Smooth muscle cell (in vitro differentiated cells): ENCODE results near the gene PPP2R2C. TPM values are rescaled to one million over a fixed set of nuclear protein-coding genes. Genes with fewer than 3 reads are reported as not detected.

Experiments
- DNase-seq: peaks from one replicate; lab custom pipeline; 2025; ENCODE audit not compliant: unreplicated experiment; lab: John Stamatoyannopoulos, UW
- H2AFZ ChIP-seq: fragments of 200-600 bp; sonication (generic); 2 replicates; pipeline ENCODE4 v1.6.0; 2016; ENCODE audit warnings: antibody characterized with exemption, low read depth, mild to moderate bottlenecking
- H3F3A ChIP-seq: fragments of 200-600 bp; sonication (generic); 2 replicates; pipeline ENCODE4 v1.6.0; 2017; ENCODE audit warnings: antibody characterized with exemption, low read depth
- H3K27ac ChIP-seq: fragments of 200-600 bp; sonication (generic); 2 replicates; pipeline ENCODE4 v1.5.1; 2016; ENCODE audit warnings: low read depth, mild to moderate bottlenecking
- H3K27me3 ChIP-seq: fragments of 200-600 bp; sonication (generic); 2 replicates; pipeline ENCODE4 v1.6.1; 2016; ENCODE audit warnings: low read depth, mild to moderate bottlenecking
- H3K36me3 ChIP-seq: fragments of 200-600 bp; sonication (generic); 2 replicates; pipeline ENCODE4 v1.5.1; 2016; ENCODE audit warnings: low read depth
- H3K4me1 ChIP-seq: fragments of 200-600 bp; sonication (generic); 2 replicates; pipeline ENCODE4 v1.5.1; 2016; ENCODE audit warnings: low read depth
- H3K4me2 ChIP-seq: fragments of 200-600 bp; sonication (generic); 2 replicates; pipeline ENCODE4 v1.6.0; 2016; ENCODE audit warnings: mild to moderate bottlenecking
- H3K4me3 ChIP-seq: fragments of 200-600 bp; sonication (generic); 2 replicates; pipeline ENCODE4 v1.5.1; 2016; ENCODE audit warnings: mild to moderate bottlenecking
- H3K79me2 ChIP-seq: fragments of 200-600 bp; sonication (generic); 2 replicates; pipeline ENCODE4 v1.6.0; 2016; ENCODE audit warnings: low read depth, mild to moderate bottlenecking
- H3K9ac ChIP-seq: fragments of 200-600 bp; sonication (generic); 2 replicates; pipeline ENCODE4 v1.6.0; 2016; ENCODE audit warnings: low read depth
- H3K9me3 ChIP-seq: fragments of 200-600 bp; sonication (generic); replicated peaks from 2 replicates; pipeline ENCODE4 v1.5.1; 2016; ENCODE audit warnings: low read depth
- H4K20me1 ChIP-seq: fragments of 200-600 bp; sonication (generic); 2 replicates; pipeline ENCODE4 v1.6.0; 2016; ENCODE audit warnings: low read depth
- WGBS: methylation state at CpG from one replicate; pipeline ENCODE4 v1.1.7; 2016; ENCODE audit warnings: low lambda C conversion rate; 5-methylcytosine and 5-hydroxymethylcytosine counted together
- polyA plus RNA-seq: library from polyadenylated mRNA; unstranded; fragments of >200 nt; fragmentation: Nextera tagmentation; extraction: Ambion mirVana; gene quantifications from 2 replicates; pipeline ENCODE4 v1.2.1, GENCODE V29; 2016
- total RNA-seq: library from RNA; depleted of rRNA; stranded (reverse); fragments of >200 nt; gene quantifications from 2 replicates; pipeline ENCODE4 v1.2.3, GENCODE V29; 2014
- TF ChIP-seq, protein P1 (sequence below): fragments of 200-600 bp; sonication (generic); IDR thresholded peaks from 2 replicates; pipeline ENCODE4 v1.5.1; 2017; ENCODE audit warnings: borderline replicate concordance, mild to moderate bottlenecking, antibody characterized with exemption; ENCODE audit not compliant: insufficient read depth, poor library complexity, severe bottlenecking

Gene PPP2R2C
- total RNA-seq (0.76 and 1.8 TPM in 2 replicates), polyA plus RNA-seq (0.54 and 0.76 TPM in 2 replicates)

DNA sequence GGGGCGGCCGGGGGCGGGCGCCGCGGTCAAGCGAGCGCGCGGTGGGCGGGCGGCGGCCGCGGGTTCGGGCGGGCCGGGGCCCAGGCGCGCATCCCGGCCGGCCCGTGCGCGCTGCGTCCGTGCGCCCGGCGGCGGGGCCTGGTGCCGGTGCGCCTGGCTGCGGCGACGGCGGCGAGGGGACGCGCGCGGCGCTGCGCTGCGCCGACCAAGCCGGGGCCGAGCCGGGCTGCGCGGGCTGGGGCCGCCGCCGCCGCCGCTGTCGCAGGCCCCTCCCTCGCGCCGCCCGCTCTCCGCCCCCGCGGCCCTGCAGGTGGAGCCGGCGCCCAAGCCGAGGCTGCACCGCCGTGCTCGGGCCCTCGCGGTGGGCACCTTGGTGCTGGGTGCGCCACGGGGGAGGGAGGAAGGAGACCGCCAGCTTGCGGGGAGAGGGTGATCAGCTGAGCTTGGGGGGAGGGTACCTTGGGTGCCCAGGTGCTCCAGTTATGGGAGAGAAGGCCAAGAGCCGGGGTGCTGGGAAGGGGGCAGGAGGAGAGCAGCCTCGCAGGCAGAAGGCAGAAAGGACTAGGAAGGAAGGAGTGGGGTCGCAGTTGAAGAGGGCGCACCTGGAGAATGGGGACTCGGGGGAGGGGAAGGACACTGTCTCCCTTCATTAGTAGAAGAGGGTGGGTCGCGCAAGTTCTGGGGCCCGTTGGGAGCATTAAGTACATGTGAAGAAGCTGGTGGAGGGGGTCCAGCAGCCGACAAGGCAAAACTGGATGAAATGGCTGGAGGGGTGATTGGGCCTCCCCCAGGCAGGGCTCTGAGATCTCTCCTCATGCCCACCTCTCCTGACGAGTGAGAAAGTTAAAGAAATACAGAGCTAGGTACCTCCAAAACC lies at the start of gene PPP2R2C:
TSS of gene PPP2R2C (minus strand) at position 228 of the 877 bp plus-strand sequence. CDS start 385 bp downstream, outside the sequence.
- Histone ChIP-seq H3K36me3 (no peaks in the 10 kb centered on the region), H3F3A (no peaks in the 10 kb centered on the region), H3K9me3 (no peaks in the 10 kb centered on the region), H4K20me1 (no peaks in the 10 kb centered on the region), H3K27ac (no peak within 1 kb of the TSS), H3K79me2 (no peaks in the 10 kb centered on the region), H3K4me2 (peak within 1 kb of the TSS; percentile 94), H2AFZ (no peak within 1 kb of the TSS), H3K9ac (no peak within 1 kb of the TSS), H3K4me1 (peaks cover 11% of the 10 kb centered on the region), H3K27me3 (peaks cover 67% of the 10 kb centered on the region), H3K4me3 (peak within 1 kb of the TSS; percentile 45)
- DNase-seq: no peak
- TF ChIP-seq, protein P1, sequence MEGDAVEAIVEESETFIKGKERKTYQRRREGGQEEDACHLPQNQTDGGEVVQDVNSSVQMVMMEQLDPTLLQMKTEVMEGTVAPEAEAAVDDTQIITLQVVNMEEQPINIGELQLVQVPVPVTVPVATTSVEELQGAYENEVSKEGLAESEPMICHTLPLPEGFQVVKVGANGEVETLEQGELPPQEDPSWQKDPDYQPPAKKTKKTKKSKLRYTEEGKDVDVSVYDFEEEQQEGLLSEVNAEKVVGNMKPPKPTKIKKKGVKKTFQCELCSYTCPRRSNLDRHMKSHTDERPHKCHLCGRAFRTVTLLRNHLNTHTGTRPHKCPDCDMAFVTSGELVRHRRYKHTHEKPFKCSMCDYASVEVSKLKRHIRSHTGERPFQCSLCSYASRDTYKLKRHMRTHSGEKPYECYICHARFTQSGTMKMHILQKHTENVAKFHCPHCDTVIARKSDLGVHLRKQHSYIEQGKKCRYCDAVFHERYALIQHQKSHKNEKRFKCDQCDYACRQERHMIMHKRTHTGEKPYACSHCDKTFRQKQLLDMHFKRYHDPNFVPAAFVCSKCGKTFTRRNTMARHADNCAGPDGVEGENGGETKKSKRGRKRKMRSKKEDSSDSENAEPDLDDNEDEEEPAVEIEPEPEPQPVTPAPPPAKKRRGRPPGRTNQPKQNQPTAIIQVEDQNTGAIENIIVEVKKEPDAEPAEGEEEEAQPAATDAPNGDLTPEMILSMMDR: no peak
- 23% methylated on average over 16 of the region's 86 CpGs for WGBS

DNA sequence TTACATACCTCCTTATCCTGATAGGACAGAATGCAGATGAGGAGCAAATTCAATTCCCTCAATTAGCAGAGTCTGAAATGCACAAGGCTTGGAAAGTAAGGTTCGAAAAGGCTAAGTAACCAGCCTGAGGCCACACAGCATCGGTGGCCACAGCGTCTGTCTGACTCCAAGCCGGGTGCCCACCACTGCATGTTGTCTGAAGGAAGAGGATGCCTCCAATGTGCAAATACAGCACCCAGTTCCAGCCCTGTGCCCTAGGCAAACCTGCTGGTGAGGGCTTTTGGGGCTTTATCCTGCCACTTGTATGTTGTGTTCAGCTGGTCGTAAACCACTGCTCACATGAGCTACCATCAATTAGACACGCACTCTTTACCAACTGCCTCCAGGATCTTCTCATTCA lies 48.6 kb upstream of the PPP2R2C start:
- DNase-seq: no peak
- Histone ChIP-seq H4K20me1 (no peaks in the 10 kb centered on the region), H3K9ac (no peak overlapping the region), H3K4me3 (no peak overlapping the region), H3K4me1 (no peaks in the 10 kb centered on the region), H3K4me2 (no peak overlapping the region), H3K27me3 (no peaks in the 10 kb centered on the region), H3K79me2 (no peaks in the 10 kb centered on the region), H2AFZ (no peak overlapping the region), H3F3A (no peaks in the 10 kb centered on the region), H3K9me3 (no peaks in the 10 kb centered on the region), H3K36me3 (no peaks in the 10 kb centered on the region), H3K27ac (no peak overlapping the region)
- 88% methylated on average over 6 of the region's 6 CpGs for WGBS
- TF ChIP-seq, protein P1: no peak

DNA sequence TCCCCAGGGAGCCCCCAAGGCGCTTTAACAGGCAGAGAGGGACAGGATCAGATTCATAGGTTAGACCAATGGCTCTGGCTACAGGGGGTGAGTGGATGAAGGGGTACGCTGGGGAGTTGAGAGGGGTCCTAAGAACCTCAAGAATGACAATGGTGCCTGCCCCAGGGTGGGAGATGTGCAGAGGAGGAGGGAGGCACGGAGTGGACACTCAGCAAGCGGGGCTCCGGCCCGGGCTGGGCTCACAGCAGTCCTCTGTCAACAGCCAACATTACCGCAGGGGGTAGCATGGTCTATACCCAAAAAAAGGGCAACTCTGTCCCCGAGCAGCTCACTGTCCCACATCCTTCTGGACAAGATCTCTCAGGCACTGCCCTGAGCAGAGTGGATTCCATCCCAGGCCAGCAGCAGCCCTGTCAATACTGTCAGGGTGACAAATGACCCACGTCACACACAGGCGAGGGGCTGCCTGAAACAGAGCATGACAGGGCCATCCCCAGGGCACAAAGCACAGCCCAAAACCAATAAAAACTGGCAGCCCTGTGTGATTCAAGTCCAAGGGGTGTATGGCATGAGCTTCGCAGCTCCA lies 47.7 kb upstream of the PPP2R2C start:
- Histone ChIP-seq H2AFZ (no peak overlapping the region), H3K9me3 (no peaks in the 10 kb centered on the region), H3K36me3 (no peaks in the 10 kb centered on the region), H3K79me2 (no peaks in the 10 kb centered on the region), H3K4me3 (no peak overlapping the region), H3K9ac (no peak overlapping the region), H3K4me2 (no peak overlapping the region), H3K27ac (no peak overlapping the region), H3K4me1 (no peaks in the 10 kb centered on the region), H3F3A (no peaks in the 10 kb centered on the region), H4K20me1 (no peaks in the 10 kb centered on the region), H3K27me3 (no peaks in the 10 kb centered on the region)
- WGBS: 74% methylated on average over 11 of the region's 11 CpGs
- no peak for DNase-seq
- TF ChIP-seq, protein P1: no peak
